ENCODE results near the gene MARK3. TPM values are rescaled to one million over a fixed set of nuclear protein-coding genes. Genes with fewer than 3 reads are reported as not detected.
"Not testable (repeated sequence)": the region's sequence is repeated elsewhere in the genome, so short reads cannot be mapped to it uniquely, and the experiment has no call there.

Gene MARK3
- total and polyA plus RNA-seq, 2 donors (not counting 1 experiment from before 2014, with no cell fraction given), result 73.0 to 142 TPM

DNA sequence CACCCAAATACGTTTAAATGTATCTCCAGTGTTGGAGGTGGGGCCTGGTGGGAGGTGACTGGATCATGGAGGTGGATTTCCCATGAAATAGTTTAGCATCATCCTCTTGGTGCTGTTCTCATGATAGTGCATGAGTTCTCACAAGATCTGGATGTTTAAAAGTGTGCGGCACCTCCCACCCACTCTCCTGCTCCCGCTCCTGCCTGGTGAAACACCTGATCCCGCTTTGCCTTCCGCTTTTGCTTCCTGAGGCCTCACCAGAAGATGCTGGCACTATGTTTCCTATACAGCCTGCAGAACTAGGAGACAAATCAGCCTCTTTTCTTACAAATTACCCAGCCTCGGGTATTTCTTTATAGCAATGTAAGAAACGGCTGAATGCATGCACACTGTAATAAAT is 31.1 kb upstream of the MARK3 start:
- H3K4me3 ChIP-seq (ENCODE audit: control extremely low read depth in 1 of 5, extremely low read depth in 1 of 5, insufficient read depth in 1 of 5, low read depth in 2 of 5, low read length in 4 of 5), result no peak overlapping the region
- H3K9me3 Mint-ChIP-seq (ENCODE audit: insufficient read depth), result no peaks in the 10 kb centered on the region
- peaks cover 27% of the 10 kb centered on the region for H3K27me3 Mint-ChIP-seq
- no peaks in the 10 kb centered on the region for H3K79me2 ChIP-seq (ENCODE audit: control insufficient read depth, insufficient read depth, low read length)
- no peaks in the 10 kb centered on the region for H4K20me1 ChIP-seq (ENCODE audit: control insufficient read depth, insufficient read depth, low read length, poor library complexity, severe bottlenecking)
- TF ChIP-seq, protein P1, sequence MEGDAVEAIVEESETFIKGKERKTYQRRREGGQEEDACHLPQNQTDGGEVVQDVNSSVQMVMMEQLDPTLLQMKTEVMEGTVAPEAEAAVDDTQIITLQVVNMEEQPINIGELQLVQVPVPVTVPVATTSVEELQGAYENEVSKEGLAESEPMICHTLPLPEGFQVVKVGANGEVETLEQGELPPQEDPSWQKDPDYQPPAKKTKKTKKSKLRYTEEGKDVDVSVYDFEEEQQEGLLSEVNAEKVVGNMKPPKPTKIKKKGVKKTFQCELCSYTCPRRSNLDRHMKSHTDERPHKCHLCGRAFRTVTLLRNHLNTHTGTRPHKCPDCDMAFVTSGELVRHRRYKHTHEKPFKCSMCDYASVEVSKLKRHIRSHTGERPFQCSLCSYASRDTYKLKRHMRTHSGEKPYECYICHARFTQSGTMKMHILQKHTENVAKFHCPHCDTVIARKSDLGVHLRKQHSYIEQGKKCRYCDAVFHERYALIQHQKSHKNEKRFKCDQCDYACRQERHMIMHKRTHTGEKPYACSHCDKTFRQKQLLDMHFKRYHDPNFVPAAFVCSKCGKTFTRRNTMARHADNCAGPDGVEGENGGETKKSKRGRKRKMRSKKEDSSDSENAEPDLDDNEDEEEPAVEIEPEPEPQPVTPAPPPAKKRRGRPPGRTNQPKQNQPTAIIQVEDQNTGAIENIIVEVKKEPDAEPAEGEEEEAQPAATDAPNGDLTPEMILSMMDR (IDR thresholded peaks at IDR 0.05), result no peak
- no peak for TF ChIP-seq EZH2 (IDR thresholded peaks at IDR 0.05; ENCODE audit: borderline replicate concordance, insufficient read depth, low read depth, low read length, poor library complexity, severe bottlenecking)
- no peaks in the 10 kb centered on the region for H3K9me3 ChIP-seq (ENCODE audit: control extremely low read depth in 1 of 3, control insufficient read depth in 2 of 3, insufficient read depth in 1 of 3, low read length in 2 of 3)
- H3K27ac ChIP-seq (ENCODE audit: low read length in 2 of 2), result no peak overlapping the region
- intact Hi-C loops (cut with micrococcal nuclease), result no loop called here
- no peak overlapping the region for H3K9ac ChIP-seq (ENCODE audit: low read length)
- no peak overlapping the region for H3K4me2 ChIP-seq (replicated peaks; ENCODE audit: low read depth, low read length, poor library complexity, severe bottlenecking)
- H3K36me3 ChIP-seq (replicated peaks in 1 of 2; ENCODE audit: control extremely low read depth in 1 of 2, control insufficient read depth in 1 of 2, extremely low read depth in 1 of 2, insufficient read depth in 2 of 2, low read length in 1 of 2), result no peaks in the 10 kb centered on the region
- H3K4me1 Mint-ChIP-seq, result no peaks in the 10 kb centered on the region
- 94% methylated on average over 6 of the region's 7 CpGs for WGBS (ENCODE audit: insufficient coverage)
- H3K4me3 Mint-ChIP-seq, result no peak overlapping the region
- H3K27ac Mint-ChIP-seq, result no peak overlapping the region
- no peaks in the 10 kb centered on the region for H3K27me3 ChIP-seq (replicated peaks in 1 of 4; ENCODE audit: control extremely low read depth in 1 of 4, control insufficient read depth in 3 of 4, insufficient read depth in 4 of 4, low read length in 3 of 4)
- H3K4me1 ChIP-seq (ENCODE audit: control insufficient read depth in 2 of 2, insufficient read depth in 2 of 2, low read length in 2 of 2), result no peaks in the 10 kb centered on the region
- CTCF ChIA-PET, result no interaction called here
- DNase-seq (no peak), ATAC-seq (ENCODE audit: low read depth) (no peak)
- POLR2A ChIA-PET, result no interaction called here
- H2AFZ ChIP-seq (ENCODE audit: insufficient read depth, low read depth, low read length, poor library complexity, severe bottlenecking), result no peak overlapping the region

DNA sequence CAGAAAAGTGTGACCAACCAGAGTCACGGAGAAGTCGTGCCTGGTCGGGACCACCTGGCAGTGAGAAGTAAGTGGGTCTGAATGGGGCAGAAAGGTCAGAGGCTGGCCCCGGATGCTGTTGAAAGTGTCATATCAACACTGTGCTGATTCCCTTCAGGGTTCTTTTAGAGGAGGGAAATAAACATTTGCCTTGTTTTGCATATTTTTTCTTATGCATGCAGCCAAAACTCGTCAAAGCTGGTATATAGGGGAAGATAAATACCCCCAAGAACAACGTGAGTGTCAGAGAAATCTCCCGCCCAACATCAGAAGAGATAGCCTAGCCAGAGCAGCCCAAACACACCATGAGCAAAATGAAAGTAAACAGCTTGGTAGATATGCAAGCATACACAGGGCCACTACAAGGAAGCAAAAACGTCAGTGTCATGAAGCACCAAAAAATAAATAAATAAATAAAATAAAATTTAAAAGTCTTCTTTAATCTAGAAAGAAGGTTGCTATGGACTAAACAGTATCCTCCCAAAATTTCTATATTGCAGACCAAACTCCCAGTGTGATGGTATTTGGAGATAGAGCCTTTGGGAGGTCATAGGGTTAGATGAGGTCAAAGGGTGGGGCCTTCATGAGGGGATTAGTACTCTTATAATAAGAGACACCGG is 29.1 kb upstream of the MARK3 start:
- Histone ChIP-seq H3K9me3 (ENCODE audit: control extremely low read depth in 1 of 3, control insufficient read depth in 2 of 3, insufficient read depth in 1 of 3, low read length in 2 of 3) (peaks cover 0 to 3% (median 0%) of the 10 kb centered on the region in 3 donors), H3K79me2 (ENCODE audit: control insufficient read depth, insufficient read depth, low read length) (no peaks in the 10 kb centered on the region), H2AFZ (ENCODE audit: insufficient read depth, low read depth, low read length, poor library complexity, severe bottlenecking) (no peak overlapping the region), H3K36me3 (replicated peaks in 1 of 2; ENCODE audit: control extremely low read depth in 1 of 2, control insufficient read depth in 1 of 2, extremely low read depth in 1 of 2, insufficient read depth in 2 of 2, low read length in 1 of 2) (no peaks in the 10 kb centered on the region), H3K9ac (ENCODE audit: low read length) (no peak overlapping the region), H3K27ac (ENCODE audit: low read length in 2 of 2) (no peak overlapping the region), H4K20me1 (ENCODE audit: control insufficient read depth, insufficient read depth, low read length, poor library complexity, severe bottlenecking) (no peaks in the 10 kb centered on the region), H3K27me3 (replicated peaks in 1 of 4; ENCODE audit: control extremely low read depth in 1 of 4, control insufficient read depth in 3 of 4, insufficient read depth in 4 of 4, low read length in 3 of 4) (peaks cover 0 to 3% (median 0%) of the 10 kb centered on the region in 4 experiments), H3K4me1 (ENCODE audit: control insufficient read depth in 2 of 2, insufficient read depth in 2 of 2, low read length in 2 of 2) (no peaks in the 10 kb centered on the region), H3K4me3 (ENCODE audit: control extremely low read depth in 1 of 5, extremely low read depth in 1 of 5, insufficient read depth in 1 of 5, low read depth in 2 of 5, low read length in 4 of 5) (no peak overlapping the region), H3K4me2 (replicated peaks; ENCODE audit: low read depth, low read length, poor library complexity, severe bottlenecking) (no peak overlapping the region)
- POLR2A ChIA-PET, result interaction anchor here (0.7 kb wide), 1 partner anchor 28 kb away, joined by 5 read pairs; no protein-coding TSS in a partner anchor
- CTCF ChIA-PET, result interaction anchor here (0.5 to 1.5 kb wide), 2 partner anchors 17 to 37 kb away, joined by 3 to 4 read pairs; no protein-coding TSS in a partner anchor
- ATAC-seq (ENCODE audit: low read depth), result no peak
- intact Hi-C loops (cut with micrococcal nuclease), result no loop called here
- H3K4me1 Mint-ChIP-seq, result no peaks in the 10 kb centered on the region
- H3K4me3 Mint-ChIP-seq, result no peak overlapping the region
- WGBS (ENCODE audit: insufficient coverage), result 81% methylated on average over 6 of the region's 9 CpGs
- H3K27ac Mint-ChIP-seq, result no peak overlapping the region
- TF ChIP-seq, protein P1 (IDR thresholded peaks at IDR 0.05), result no peak
- no peak for TF ChIP-seq EZH2 (IDR thresholded peaks at IDR 0.05; ENCODE audit: borderline replicate concordance, insufficient read depth, low read depth, low read length, poor library complexity, severe bottlenecking)
- H3K27me3 Mint-ChIP-seq, result peaks cover 32% of the 10 kb centered on the region
- DNase-seq, result no peak
- peaks cover 2% of the 10 kb centered on the region for H3K9me3 Mint-ChIP-seq (ENCODE audit: insufficient read depth)

DNA sequence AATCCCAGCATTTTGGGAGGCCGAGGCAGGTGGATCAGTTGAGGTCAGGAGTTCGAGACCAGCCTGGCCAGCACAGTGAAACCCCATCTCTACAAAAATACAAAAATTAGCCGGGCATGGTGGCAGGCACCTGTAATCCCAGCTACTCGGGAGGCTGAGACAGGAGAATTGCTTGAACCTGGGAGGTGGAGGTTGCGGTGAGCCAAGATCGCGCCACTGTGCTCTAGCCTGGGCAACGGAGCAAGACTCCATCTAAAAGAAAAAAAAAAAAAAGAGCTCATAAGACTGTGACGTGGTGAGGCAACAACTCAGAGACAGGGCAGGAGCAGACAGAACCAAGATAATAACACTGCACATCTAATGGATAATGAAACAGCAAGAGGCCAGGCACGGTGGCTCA is 27.7 kb upstream of the MARK3 start:
- H3K4me3 Mint-ChIP-seq; POLR2A ChIA-PET; H3K27ac ChIP-seq (ENCODE audit: low read length in 2 of 2); H3K4me1 ChIP-seq (ENCODE audit: control insufficient read depth in 2 of 2, insufficient read depth in 2 of 2, low read length in 2 of 2); H3K27me3 ChIP-seq (replicated peaks in 1 of 4; ENCODE audit: control extremely low read depth in 1 of 4, control insufficient read depth in 3 of 4, insufficient read depth in 4 of 4, low read length in 3 of 4); H3K9ac ChIP-seq (ENCODE audit: low read length); ATAC-seq (ENCODE audit: low read depth); H3K79me2 ChIP-seq (ENCODE audit: control insufficient read depth, insufficient read depth, low read length); H3K4me3 ChIP-seq (ENCODE audit: control extremely low read depth in 1 of 5, extremely low read depth in 1 of 5, insufficient read depth in 1 of 5, low read depth in 2 of 5, low read length in 4 of 5); DNase-seq; H3K4me1 Mint-ChIP-seq; H2AFZ ChIP-seq (ENCODE audit: insufficient read depth, low read depth, low read length, poor library complexity, severe bottlenecking); H4K20me1 ChIP-seq (ENCODE audit: control insufficient read depth, insufficient read depth, low read length, poor library complexity, severe bottlenecking); H3K27ac Mint-ChIP-seq; intact Hi-C loops (cut with micrococcal nuclease); H3K4me2 ChIP-seq (replicated peaks; ENCODE audit: low read depth, low read length, poor library complexity, severe bottlenecking); H3K9me3 Mint-ChIP-seq (ENCODE audit: insufficient read depth); H3K36me3 ChIP-seq (replicated peaks in 1 of 2; ENCODE audit: control extremely low read depth in 1 of 2, control insufficient read depth in 1 of 2, extremely low read depth in 1 of 2, insufficient read depth in 2 of 2, low read length in 1 of 2): not testable (repeated sequence)
- WGBS (ENCODE audit: insufficient coverage), result 82% methylated on average over 3 of the region's 10 CpGs
- peaks cover 0 to 10% (median 4%) of the 10 kb centered on the region in 3 donors for H3K9me3 ChIP-seq (ENCODE audit: control extremely low read depth in 1 of 3, control insufficient read depth in 2 of 3, insufficient read depth in 1 of 3, low read length in 2 of 3)
- CTCF ChIA-PET, result interaction anchor here (1.5 kb wide), 1 partner anchor 35 kb away, joined by 4 read pairs; no protein-coding TSS in a partner anchor
- H3K27me3 Mint-ChIP-seq, result peaks cover 28% of the 10 kb centered on the region

Data from B cell (primary cell).